GM19025 (cell line): ENCODE results near the gene PCDHB12.
"Not testable (repeated sequence)": the region's sequence is repeated elsewhere in the genome, so short reads cannot be mapped to it uniquely, and the experiment has no call there.

Experiments
- ATAC-seq: cut with Tn5 transposase; IDR thresholded peaks from one replicate; pipeline ENCODE4 v1.9.1; 2021; ENCODE audit warnings: mild to moderate bottlenecking, low read depth, moderate library complexity; ENCODE audit not compliant: unreplicated experiment

The PCDHB12 gene

DNA sequence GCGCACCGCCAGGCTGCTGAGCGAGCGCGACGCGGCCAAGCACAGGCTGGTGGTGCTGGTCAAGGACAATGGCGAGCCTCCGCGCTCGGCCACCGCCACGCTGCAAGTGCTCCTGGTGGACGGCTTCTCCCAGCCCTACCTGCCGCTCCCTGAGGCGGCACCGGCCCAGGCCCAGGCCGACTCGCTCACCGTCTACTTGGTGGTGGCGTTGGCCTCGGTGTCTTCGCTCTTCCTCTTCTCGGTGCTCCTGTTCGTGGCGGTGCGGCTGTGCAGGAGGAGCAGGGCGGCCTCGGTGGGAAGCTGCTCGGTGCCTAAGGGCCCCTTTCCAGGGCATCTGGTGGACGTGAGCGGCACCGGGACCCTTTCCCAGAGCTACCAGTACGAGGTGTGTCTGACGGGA lies 6.9 kb upstream of the PCDHB12 start:
- ATAC-seq = not testable (repeated sequence)

GRCh38 chr5:141210281-141210680 lies 1.8 kb downstream of the PCDHB12 start:
- ATAC-seq = not testable (repeated sequence)

GRCh38 chr5:141210849-141211248 lies 2.3 kb downstream of the PCDHB12 start:
- not testable (repeated sequence) for ATAC-seq

GRCh38 chr5:141213656-141214339 lies 5.3 kb downstream of the PCDHB12 start, which contains the start of gene PCDHB13:
Gene PCDHB13 (plus strand): TSS chr5:141213919. CDS start chr5:141214124, 205 bp downstream.
- ATAC-seq = not testable (repeated sequence)

DNA sequence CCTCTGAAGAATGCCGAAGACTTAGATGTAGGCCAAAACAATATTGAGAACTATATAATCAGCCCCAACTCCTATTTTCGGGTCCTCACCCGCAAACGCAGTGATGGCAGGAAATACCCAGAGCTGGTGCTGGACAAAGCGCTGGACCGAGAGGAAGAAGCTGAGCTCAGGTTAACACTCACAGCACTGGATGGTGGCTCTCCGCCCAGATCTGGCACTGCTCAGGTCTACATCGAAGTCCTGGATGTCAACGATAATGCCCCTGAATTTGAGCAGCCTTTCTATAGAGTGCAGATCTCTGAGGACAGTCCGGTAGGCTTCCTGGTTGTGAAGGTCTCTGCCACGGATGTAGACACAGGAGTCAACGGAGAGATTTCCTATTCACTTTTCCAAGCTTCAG lies 6.1 kb downstream of the PCDHB12 start:
- ATAC-seq = not testable (repeated sequence)

- ATAC-seq = not testable (repeated sequence)
These were observed 7.0 kb downstream of the PCDHB12 start for GRCh38 chr5:141215504-141215903.

- ATAC-seq = not testable (repeated sequence)
These were observed 7.5 kb downstream of the PCDHB12 start for GRCh38 chr5:141216035-141216434.

GRCh38 chr5:141223112-141223783 lies 14.7 kb downstream of the PCDHB12 start, which contains the start of gene PCDHB14:
Gene PCDHB14 (plus strand): TSS chr5:141223343. CDS start chr5:141223506, 163 bp downstream.
- ATAC-seq = no peak

DNA sequence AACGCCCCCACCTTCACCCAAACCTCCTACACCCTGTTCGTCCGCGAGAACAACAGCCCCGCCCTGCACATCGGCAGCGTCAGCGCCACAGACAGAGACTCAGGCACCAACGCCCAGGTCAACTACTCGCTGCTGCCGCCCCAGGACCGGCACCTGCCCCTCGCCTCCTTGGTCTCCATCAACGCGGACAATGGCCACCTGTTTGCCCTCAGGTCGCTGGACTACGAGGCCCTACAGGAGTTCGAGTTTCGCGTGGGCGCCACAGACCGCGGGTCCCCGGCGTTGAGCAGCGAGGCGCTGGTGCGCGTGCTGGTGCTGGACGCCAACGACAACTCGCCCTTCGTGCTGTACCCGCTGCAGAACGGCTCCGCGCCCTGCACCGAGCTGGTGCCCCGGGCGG lies 16.3 kb downstream of the PCDHB12 start:
- not testable (repeated sequence) for ATAC-seq

GRCh38 chr5:141225421-141225820 lies 16.9 kb downstream of the PCDHB12 start:
- not testable (repeated sequence) for ATAC-seq

DNA sequence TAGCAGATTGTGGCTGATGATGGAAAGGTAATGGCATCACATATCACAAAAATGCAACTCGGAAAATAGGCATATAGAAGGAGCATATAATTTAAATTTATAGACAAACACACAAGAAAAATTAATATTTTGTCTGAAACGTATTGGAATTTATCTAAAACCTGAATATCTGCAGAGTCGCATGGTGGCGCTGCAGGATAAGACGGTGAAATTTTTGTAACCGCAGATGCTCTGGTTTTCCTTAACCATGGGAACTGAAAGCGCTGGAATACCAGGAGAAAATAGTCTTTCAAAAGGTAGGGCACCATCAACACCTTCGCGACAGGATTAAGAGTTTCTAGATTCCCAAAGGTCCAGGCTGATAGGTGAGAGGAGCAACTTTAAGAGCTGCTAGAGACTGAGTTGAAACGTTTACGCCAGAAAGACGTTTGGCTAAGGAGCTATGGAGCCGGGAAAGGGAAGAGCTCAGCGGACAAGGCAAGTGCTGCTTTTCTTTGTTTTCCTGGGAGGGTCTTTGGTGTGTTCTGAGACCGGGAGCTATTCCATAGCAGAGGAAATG lies 25.7 kb downstream of the PCDHB12 start:
- ATAC-seq = no peak

- not testable (repeated sequence) for ATAC-seq
These were observed 27.4 kb downstream of the PCDHB12 start for GRCh38 chr5:141235922-141236321.

DNA sequence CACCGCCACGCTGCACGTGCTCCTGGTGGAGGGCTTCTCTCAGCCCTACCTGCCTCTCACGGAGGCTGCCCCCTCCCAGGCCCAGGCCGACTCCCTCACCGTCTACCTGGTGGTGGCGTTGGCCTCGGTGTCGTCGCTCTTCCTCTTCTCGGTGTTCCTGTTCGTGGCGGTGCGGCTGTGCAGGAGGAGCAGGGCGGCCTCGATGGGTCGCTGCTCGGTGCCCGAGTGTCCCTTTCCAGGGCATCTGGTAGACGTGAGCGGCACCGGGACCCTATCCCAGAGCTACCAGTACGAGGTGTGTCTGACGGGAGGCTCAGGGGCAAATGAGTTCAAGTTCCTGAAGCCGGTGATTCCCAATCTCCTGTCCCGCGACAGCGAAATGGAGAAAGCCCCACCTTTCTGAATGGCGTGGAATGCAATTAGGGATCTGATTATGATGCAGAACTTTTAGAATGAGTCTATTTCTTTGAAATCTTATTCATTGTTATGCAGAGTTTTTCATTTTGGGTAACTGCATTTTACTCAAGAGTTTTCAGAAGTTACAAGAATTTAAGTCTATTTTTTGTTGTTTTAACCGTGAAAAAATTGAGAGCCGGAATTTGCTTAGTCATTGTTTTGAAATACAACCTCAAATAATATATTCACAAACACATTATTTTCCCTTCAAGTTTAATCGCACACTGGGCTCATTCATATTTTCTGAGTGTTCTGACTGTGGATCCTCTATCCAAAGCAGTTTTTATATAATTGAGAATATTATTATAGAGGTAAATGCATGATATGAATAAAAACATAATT lies 28.2 kb downstream of the PCDHB12 start:
- ATAC-seq = no peak

GRCh38 chr5:141241496-141241895 lies 33.0 kb downstream of the PCDHB12 start:
- no peak for ATAC-seq

DNA sequence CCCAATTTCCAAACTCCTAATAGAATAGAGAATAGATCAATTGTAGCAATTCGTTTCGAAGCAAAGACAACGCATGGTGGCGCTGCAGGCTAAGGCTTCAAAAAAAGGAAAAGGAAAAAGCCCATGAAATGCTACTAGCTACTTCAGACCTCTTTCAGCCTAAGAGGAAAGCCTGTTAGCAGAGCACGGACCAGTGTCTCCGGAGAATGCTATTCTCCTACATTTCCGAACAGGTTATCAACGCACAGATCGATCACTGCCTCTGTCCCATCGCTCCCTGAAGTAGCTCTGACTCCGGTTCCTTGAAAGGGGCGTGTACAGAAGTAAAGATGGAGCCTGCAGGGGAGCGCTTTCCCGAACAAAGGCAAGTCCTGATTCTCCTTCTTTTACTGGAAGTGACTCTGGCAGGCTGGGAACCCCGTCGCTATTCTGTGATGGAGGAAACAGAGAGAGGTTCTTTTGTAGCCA lies 36.8 kb downstream of the PCDHB12 start, which contains the start of gene PCDHB15:
PCDHB15 (plus strand) TSS at position 146 of the 468 bp plus-strand sequence; CDS start at position 330, 184 bp downstream.
- no peak for ATAC-seq

DNA sequence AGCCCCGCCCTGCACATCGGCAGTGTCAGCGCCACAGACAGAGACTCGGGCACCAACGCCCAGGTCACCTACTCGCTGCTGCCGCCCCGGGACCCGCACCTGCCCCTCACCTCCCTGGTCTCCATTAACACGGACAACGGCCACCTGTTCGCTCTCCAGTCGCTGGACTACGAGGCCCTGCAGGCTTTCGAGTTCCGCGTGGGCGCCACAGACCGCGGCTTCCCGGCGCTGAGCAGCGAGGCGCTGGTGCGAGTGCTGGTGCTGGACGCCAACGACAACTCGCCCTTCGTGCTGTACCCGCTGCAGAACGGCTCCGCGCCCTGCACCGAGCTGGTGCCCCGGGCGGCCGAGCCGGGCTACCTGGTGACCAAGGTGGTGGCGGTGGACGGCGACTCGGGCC lies 38.5 kb downstream of the PCDHB12 start:
- not testable (repeated sequence) for ATAC-seq

GRCh38 chr5:141247434-141247833 lies 38.9 kb downstream of the PCDHB12 start:
- not testable (repeated sequence) for ATAC-seq

DNA sequence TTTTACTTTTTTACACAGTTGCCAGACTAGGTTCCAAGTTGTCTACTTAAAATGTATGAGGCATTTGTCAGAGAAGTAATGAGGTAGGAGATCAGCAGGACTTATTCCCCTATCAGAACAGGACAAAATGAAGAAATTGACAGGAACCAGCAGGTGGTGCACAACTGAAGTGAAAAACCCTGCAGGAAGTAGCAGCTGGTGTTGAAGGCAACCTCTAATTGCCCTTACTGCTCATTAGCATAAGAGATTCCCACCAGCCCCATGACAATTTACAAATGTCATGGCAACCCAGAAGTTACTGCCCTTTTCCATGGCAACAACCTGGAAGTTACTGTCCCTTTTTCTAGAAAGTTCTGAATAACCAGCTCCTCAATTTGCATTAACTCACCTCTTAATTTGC lies 42.1 kb downstream of the PCDHB12 start:
- ATAC-seq = no peak

GRCh38 chr5:141258464-141258863 lies 49.9 kb downstream of the PCDHB12 start:
- no peak for ATAC-seq

GRCh38 chr5:141258948-141259347 lies 50.4 kb downstream of the PCDHB12 start:
- no peak for ATAC-seq
